Fibroblast of pulmonary artery (primary cell): ENCODE measurements around the gene AKAP13.

Experiments used
- DNase-seq: peaks from one replicate; pipeline ENCODE4 v3.0.0-alpha.2; 2010; ENCODE audit warnings: low read depth
- H3K4me3 ChIP-seq: replicated peaks from 2 replicates; pipeline ENCODE4 v1.5.1; 2011; ENCODE audit warnings: low read depth, mild to moderate bottlenecking, control low read depth, low read length, moderate library complexity
- TF ChIP-seq, protein P1 (sequence below): IDR thresholded peaks from 2 replicates; pipeline ENCODE4 v1.5.1; 2011; ENCODE audit warnings: mild to moderate bottlenecking, control low read depth, low read length, inconsistent platforms; ENCODE audit errors: missing control alignments

The AKAP13 gene

DNA sequence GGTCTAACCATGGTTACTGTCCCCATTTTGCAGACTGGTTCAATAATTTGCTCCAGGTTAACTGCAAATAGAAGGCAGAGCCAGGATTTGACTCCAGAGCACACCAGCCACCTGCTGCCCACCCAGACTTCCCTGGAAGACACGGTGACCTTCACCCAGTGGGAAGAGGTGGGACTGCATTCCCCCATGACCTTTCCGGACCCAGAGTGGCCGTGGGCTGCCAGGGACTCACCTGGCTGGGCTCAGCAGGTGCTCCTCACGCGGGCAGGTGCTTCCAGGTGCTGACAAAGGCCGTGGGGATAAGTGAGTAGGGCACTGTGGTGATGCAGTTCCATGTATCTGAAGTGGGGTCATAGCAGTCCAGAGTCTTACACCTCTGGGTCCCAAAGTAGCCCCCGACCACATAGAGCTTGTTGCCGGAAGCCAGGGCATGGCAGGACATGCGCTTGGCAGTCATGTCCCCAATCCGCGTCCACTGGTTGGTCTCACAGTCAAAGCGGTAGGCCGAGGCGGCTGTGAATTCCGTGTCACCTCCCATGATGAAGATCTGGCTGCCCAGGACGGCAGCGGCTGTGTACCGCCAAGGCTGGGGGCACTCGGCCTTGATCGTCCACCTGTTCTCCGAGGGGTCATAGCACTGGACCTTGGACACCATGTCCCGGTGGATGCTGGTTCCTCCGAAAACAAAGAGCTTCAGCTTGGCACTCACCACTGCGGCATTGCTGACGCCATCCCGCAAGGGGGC is 387.6 kb downstream of the AKAP13 start:
- TF ChIP-seq, protein P1, sequence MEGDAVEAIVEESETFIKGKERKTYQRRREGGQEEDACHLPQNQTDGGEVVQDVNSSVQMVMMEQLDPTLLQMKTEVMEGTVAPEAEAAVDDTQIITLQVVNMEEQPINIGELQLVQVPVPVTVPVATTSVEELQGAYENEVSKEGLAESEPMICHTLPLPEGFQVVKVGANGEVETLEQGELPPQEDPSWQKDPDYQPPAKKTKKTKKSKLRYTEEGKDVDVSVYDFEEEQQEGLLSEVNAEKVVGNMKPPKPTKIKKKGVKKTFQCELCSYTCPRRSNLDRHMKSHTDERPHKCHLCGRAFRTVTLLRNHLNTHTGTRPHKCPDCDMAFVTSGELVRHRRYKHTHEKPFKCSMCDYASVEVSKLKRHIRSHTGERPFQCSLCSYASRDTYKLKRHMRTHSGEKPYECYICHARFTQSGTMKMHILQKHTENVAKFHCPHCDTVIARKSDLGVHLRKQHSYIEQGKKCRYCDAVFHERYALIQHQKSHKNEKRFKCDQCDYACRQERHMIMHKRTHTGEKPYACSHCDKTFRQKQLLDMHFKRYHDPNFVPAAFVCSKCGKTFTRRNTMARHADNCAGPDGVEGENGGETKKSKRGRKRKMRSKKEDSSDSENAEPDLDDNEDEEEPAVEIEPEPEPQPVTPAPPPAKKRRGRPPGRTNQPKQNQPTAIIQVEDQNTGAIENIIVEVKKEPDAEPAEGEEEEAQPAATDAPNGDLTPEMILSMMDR = no peak
- DNase-seq = no peak
- no peak overlapping the region for H3K4me3 ChIP-seq

DNA sequence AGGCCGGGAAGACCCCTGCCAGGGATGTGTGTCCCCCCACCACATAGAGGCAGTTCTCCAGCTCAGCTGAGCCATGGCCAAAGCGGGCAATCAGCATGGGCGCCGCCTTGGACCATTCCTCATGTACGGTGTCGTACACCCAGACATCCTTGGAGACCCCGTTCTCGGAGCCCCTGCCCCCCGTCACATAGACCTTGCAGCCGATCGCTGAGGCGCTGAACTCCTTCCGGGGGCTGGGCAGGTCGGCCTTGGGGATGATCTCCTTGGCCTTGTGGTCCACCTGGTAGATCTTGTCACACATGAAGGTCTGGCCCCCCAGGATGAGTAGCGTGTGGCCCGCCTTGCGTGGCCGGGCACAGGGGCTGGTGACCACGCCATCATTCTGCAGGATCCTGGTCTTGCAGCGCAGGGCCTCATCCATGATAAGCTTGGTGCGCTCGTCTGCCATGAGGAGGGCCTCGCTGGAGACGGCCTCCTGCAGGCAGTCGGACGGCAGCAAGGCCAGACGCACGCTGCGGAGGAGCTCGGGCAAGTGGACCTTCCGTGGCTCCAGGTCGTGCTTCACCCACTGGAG is 388.3 kb downstream of the AKAP13 start:
- no peak overlapping the region for H3K4me3 ChIP-seq
- no peak for DNase-seq
- TF ChIP-seq, protein P1 = no peak

DNA sequence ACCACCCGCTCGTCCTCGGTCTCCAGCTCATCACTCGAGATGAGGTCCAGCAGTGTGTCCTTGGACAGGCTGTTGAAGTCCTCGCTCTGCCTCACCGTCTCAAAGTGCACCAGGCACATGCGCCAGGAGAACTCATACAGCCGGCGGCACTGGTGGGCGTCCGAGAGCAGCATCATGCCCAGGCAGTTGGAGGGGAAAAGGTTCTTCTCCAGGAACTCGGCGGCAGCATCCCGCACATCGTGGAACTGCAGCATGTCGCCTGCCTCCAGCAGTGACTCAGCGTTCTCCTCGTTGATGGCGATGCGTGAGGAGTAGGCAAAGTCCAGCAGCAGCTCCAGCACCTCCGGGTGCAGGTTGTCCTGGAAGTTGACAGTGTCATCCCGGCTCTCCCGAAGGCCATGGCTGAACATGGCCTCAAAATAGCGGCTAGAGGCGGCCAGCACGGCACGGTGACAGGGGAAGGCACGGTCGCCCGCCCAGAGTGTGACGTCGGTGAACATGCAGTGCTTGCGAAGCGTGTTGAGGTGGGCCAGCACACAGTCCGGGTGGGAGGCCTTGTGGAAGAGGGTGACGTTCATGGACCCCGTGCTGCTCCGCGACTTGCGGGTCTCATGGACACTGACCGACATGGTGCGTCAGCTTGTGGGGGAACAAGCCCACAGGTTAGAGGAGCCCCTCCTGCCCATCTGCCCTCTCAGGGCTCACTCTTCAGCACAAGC is 388.9 kb downstream of the AKAP13 start:
- H3K4me3 ChIP-seq = no peak overlapping the region
- no peak for DNase-seq

DNA sequence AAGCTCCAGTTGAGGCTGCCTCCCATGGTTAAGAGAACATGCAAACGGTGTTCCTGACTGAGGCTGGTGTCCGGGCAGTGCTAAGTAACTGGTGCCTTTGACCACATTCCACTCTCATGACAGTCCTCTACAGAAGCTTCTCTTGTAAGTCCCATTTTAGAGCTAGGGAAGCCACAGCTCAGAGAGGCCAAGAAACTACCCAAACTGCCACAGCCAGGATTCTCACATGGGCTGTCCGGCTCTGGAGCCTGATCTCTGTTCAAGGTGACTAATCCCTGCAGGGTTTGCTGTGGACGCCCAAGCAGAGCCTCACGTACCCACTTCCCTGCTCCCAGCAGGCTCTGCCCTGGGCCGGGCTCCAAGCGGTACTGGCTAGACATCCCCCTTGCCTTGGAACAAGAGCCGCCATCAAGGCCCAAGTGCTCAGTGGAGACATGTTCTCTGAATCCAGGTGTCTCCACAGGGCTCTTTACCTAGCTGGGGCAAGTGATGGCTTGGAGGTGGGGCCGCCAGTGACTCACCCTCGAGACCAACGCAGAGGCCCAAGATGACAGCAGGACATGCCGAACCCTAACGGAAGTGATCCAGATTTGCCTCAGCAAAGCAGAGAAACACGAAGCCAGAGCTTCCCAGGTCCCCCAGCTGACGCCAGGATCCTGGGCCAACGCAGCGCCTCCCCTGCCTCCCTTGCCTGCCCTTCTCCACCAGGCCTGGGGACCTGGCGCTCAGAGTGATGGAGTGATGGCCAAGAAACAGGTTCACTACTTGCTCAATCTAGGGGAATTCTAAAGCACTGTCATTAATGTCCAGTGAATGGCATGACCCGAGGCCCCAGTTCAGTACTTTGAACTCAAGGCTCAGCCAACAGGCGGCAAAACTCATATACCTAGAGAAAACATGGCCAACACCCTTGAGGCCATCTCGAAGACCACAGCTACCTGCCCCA is 390.0 kb downstream of the AKAP13 start:
- no peak for DNase-seq
- no peak overlapping the region for H3K4me3 ChIP-seq
- TF ChIP-seq, protein P1 = no peak

More for the DNA sequence above, 388.9 kb downstream of the AKAP13 start:
- TF ChIP-seq, protein P1 = no peak

DNA sequence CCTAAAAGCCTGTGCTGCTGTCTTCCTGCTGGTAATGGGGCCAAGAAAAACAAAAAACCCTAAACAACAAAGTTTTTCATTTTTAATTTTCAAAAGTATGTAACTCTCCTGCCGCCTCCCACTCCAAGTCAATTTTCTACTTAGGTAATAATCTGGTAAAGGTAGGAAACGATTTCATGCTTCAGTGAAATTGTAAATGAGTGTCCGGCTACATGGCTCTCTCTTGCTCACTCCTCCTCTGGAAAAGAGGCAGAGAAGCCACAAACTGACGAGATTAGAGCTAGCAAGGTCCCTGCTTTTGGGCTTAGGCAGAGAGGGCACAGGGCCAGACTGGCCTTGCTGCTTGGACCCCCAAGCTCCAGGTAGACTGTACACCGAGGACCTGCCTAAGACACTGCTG is 390.9 kb downstream of the AKAP13 start:
- no peak overlapping the region for H3K4me3 ChIP-seq
- TF ChIP-seq, protein P1 = no peak
- no peak for DNase-seq

DNA sequence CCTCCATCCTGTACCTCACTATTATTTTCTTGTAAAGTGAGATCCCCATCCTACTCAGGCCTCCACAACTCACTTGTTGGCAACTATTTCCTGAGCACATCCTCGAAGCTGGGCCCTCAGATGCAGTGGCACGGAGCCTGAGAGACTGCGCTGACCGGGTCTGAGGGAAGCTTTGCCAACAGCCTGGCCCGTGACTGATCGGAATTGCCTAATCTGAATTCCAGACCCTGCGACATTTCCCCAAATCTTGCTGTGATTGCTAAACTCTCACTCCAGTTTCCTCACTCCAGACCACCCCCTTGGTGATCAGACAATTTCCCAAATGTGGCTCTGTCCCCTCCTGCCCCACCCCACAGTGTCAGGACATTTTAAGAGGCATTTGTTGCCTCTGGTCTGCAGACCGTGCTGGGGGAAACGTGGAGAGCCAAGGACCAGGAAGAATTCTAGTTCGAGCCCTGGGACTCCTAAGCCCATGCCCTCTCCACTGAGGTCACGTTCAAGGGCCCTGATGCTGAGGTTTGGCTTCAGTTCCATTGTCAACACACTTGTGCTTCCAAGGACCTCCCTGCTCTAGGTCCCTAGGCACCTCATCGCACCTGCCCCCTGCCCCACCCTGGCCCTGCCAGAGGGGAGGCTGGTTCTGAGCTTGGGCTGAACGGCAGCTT is 391.5 kb downstream of the AKAP13 start:
- peak; percentile 73 for DNase-seq
- TF ChIP-seq, protein P1 = no peak

More for the DNA sequence above, 391.5 kb downstream of the AKAP13 start:
- no peak overlapping the region for H3K4me3 ChIP-seq
